HepG2 (cell line): ENCODE measurements around the gene GMNN.

Experiments
- CEBPB ChIP-seq: IDR thresholded peaks from 2 replicates; pipeline ENCODE4 v1.6.1; 2011; ENCODE audit warnings: low read depth, low read length, improper control_type of control experiment, borderline replicate concordance
- CTCF ChIP-seq: sonication (generic); formaldehyde crosslinking; IDR thresholded peaks from 2 replicates; pipeline ENCODE4 v1.5.0; 2020; ENCODE audit warnings: mild to moderate bottlenecking, missing genetic modification reagents, moderate library complexity
- HNRNPUL1 ChIP-seq: fragments of 200-400 bp; formaldehyde crosslinking; IDR thresholded peaks from 2 replicates; pipeline ENCODE4 v1.6.1; 2017; ENCODE audit warnings: low read depth, mild to moderate bottlenecking, low read length, moderate library complexity
- RERE ChIP-seq: IDR thresholded peaks from 2 replicates; pipeline ENCODE4 v1.6.1; 2016; ENCODE audit warnings: low read depth, missing genetic modification reagents, missing compliant biosample characterization
- ZKSCAN1 ChIP-seq: fragments of 150-350 bp; IDR thresholded peaks from 2 replicates; pipeline ENCODE4 v1.6.1; 2014; ENCODE audit warnings: low read length
- ZNF331 ChIP-seq: sonication (generic); formaldehyde crosslinking; IDR thresholded peaks from 2 replicates; pipeline ENCODE4 v1.4.0; 2020; ENCODE audit warnings: missing genetic modification reagents
- ZNF468 ChIP-seq: sonication (generic); formaldehyde crosslinking; IDR thresholded peaks from 2 replicates; pipeline ENCODE4 v1.8.0; 2022; ENCODE audit warnings: mild to moderate bottlenecking, moderate library complexity, missing genetic modification reagents

GRCh38 chr6:24809728-24810127 is 35.0 kb downstream of the GMNN start:
- peak; percentile 37; the same call in 1 of the 2 replicates for TF ChIP-seq ZNF331 (CRISPR knock-in tag)
- TF ChIP-seq CTCF (CRISPR knock-in tag), result no peak
- TF ChIP-seq ZKSCAN1, result no peak; the same call in 1 of the 2 replicates
- no peak for TF ChIP-seq HNRNPUL1
- peak; percentile 96 for TF ChIP-seq CEBPB
- no peak for TF ChIP-seq RERE (CRISPR knock-in tag)
- TF ChIP-seq ZNF468, result no peak
